NK-92 (cell line): ENCODE results near the gene PCDH9.
"Not testable (repeated sequence)": the region's sequence is repeated elsewhere in the genome, so short reads cannot be mapped to it uniquely, and the experiment has no call there.

Source experiments
- DNase-seq: peaks from one replicate; lab custom pipeline; 2025; ENCODE audit not compliant: unreplicated experiment; lab: John Stamatoyannopoulos, UW

PCDH9 gene

DNA sequence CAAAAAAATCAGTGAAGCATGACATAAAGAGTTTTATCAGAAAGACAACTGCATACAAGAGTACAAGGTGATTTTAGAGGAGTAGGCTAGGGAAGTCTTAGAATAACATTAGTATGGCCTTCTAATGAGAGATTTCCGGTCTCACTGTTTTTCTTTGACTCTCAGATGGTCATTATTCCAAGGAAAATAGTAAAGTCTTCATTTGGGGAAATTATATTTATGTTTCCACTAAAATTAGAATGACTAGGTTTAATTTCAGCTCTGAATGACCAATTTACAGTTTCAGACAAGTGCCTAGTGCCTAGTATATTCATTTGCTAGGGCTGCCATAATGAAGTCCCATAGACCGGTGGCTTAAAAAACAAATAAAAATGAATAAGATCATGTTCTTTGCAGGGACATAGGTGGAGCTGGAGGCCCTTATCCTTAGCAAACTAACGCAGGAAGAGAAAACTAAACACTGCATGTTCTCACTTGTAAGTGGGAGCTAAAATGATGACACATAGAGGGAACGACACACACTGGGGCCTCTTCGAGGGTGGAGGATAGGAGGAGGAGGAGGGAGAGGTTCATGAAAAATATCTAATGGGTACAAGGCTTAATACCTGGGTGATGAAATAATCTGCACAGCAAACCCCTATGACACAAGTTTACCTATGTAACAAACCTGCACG lies 303.1 kb downstream of the PCDH9 start:
- no peak for DNase-seq

DNA sequence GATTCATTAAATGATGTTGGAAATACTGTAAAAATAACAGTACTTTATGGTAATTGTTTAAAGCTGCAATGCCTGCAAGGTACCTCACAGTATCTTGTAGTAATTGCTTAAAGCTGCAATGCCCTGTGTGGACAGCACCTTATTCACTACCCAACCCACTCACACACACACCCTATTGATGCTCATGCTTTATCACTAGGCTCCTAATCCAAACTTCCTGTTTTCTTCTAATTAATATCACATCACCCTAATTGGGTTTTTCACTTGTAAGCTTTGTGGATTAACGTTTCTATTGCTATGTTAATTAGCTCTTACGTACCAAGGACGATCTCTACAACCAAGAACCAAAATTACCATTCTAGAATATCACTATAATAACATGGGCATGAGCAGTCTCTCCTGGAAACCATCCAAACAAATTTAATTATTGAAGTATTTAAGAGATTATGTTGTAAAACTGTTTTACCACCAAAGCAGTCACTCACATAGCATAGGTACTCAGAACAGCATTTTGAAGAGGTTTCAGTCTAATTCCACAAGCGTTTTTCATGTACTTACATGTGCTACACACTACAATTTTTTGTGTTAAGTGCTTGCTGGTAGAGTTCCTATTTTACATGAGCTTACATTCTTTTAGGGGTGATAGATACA lies 303.8 kb downstream of the PCDH9 start:
- no peak for DNase-seq

DNA sequence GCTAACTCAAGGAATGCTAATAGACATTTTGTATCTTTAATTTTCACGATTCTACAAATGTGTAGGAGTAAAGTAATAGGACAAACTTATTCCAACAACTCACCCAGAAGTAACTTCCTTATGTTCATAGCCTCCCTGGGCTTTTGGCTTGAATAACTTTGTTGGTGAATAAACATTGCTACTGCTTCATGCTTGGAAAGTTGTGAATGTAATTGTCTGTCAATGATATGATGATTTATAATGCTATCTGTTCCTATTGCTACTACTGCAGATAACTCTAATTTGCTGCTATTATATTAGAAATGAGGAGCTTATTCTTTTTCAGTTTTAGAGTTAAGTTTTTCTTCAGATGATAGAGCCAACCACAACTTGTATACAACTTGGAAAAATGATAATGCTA lies 307.7 kb downstream of the PCDH9 start:
- no peak for DNase-seq

DNA sequence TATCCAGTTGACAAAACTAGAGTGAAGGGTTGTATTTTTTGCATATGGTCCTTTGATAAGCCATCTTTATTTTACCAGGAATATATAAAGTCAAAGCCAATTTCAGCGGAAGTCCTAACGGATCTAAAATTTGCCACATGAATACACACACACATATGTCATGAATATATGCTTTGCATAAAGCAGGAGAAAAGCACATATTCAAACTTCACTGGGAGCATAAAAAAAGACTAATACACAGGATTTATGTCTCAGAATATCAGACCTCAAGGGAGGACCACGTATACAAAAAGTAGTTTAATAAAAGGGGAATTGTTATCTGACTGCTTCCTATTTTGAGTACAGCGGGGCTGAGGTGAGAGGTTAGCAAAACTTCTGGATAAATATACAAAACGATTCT lies 308.7 kb downstream of the PCDH9 start:
- no peak for DNase-seq

DNA sequence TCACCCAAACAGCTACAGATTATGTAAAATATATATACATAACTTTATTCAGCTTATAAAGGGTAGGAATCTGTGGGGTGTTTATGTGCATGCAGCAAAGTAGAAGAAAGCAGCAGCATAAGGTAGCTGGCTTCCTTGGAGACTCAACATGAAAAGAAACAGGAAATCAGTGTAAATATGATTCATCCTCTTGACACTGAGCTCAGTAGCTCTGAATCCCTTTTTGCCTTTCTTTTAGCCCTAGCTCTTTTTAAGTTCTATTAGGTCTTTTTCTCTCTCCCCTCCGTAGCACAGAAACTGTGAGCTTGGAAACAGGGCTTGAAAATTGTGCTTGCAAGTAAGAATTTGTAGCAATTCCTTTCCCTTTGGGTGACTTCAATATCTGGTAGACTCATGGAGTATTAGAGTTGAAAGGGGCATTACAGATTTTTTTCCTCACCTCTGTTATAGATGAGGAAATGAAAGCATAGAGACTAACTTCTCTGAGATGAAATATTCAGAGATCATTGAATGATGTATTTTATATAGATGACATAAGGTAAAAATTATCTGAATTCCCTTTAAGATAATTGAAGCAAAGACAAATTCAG lies 314.4 kb downstream of the PCDH9 start:
- DNase-seq: no peak

DNA sequence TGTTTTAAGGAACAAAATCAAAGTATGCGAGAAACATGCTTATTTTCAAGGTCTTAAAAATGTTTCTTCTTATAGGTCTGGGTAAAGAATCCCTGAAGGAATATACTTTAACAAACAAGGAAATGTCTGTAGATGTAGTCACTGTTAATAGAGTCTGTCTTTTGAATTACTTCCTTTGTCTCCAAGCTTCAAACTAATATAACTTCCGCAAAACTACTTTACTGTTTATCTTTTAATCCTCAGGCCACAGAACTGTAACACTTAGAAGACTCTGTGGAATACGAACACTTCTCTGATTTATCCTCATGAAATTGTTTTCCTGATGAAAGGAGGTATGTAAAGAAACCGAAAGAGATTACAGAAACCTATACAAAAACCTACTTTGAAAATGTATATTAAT lies 316.0 kb downstream of the PCDH9 start:
- no peak for DNase-seq

DNA sequence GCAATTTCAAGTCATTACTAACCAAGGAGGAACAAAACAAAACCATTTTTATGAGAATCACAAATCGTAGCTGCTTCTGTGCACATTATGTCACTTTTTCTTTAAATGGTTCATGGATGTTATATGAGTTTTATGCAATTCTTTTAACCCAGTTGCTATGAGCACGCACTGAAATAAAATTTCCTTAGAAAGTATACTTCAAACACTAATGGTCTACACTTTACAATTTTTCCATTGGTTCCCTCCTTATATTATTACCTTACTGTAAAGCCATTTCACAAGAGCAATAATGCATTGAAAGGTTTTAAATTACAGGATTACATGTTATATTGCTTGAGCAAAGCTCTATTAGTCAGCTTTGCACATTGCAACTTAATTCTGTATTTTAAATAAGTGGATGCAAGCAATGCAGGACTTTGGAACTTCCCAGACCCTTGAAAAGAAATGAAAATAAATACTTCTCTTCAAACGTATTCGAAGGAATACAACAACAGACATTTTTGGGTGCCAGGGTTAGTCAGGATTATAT lies 318.7 kb downstream of the PCDH9 start:
- DNase-seq: no peak

DNA sequence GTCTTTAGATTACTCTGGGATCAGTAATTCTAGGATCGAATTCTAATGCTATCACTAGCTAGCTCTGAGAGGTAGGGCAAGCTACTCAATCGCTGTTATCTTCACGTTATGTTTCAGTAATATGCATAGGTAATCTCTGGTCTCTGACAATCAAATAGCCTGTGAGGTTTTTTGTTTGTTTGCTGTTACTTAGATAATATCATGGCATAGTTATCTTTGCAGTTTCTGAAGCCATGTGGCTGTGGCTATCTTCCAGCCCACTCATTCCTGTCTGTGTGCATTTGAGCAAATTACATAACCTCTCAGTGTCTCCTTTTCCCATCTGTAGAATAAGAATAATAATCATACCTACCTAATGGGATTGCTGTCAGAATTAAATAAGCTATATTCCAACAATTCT lies 330.2 kb downstream of the PCDH9 start:
- DNase-seq: no peak

DNA sequence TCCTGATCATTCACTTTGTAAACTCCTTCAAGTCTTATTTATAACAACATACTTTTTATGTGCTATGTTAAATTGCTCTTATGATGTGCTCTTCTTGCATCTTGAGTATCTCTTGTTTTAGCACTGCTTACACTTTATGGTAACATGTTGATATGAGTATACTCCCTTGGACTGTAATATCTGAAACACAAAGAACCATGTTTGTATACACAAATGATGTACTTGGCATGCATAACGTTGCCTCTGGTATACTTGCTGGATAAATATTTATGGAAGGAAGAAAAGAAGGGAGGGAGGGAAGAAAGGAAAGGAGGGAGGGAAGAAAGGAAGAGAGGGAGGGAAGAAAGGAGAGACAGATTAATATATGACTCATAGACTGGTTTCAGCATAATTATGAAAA lies 333.2 kb downstream of the PCDH9 start:
- DNase-seq: no peak

DNA sequence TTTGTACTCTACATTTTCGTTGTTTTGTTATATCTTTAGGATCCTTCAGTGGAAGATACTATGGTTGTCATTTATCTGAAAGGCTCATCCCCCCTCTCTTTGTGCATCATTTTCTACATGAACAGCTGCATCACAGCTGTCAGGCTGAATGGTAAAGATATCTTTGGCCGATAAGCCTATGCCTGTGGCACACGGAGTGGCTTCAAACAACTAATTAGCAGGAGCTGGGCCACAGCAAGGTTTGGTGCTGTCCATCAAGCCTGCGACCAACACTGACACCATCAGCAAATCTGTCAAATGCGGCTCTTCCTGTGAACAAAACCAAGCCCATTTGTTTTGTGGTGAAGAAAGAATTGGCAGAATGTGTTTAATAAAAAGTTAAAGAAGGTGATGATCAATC lies 334.4 kb downstream of the PCDH9 start:
- DNase-seq: no peak

DNA sequence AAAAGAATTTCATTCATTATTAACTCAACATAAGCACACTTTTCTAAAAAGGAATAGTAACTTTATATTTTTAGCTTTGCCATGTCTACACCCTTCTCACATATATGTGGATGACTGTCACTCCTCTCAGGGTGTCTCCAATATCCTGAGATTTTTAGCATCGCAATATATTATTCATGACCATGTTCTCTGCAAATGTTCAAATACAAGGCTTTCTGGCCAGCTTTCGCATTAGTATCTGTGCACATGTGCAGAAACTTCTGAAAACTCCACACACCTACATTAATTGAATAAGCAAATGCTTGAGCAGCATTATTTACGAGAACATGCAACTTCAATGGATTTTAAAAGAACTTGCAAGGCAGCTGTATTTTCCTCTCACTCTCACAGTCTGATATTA lies 334.8 kb downstream of the PCDH9 start:
- DNase-seq: no peak

DNA sequence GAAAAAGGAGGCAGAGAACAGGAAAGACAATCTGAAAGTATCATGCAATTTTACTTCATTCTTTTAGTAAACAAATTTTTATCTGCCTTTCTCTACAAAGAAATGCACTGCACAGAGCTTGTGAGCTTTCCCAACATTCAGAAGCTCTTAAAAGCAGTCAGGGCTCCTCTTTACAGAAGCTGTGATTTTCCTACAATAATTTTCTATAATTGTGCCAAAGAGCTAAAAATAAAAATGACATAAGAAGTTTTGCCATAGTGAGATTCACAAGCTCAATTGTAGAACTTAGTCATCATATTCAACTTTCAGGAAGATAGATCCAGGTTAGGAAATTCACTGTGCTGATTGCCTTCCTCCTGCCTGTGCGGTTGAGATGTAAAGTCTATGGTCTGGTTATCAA lies 341.4 kb downstream of the PCDH9 start:
- no peak for DNase-seq

DNA sequence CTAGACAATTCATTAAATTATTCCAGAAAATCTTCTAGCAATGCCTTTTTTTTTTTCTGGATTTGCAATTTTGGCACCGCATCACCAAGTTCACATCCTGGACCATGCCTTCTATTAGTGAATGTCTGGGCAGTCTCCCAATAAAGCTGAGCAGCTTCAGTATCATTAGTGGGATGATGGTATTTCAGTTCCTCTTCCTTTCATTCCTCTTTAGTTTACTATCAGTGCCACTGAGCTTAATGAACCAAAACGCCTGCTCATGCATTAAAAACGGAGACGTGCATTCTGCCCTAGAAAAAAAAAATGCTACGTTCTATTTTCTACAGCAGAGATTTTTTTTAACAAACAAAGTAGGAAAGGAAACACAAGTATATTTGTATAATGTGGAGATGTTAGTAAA lies 343.0 kb downstream of the PCDH9 start:
- DNase-seq: no peak

DNA sequence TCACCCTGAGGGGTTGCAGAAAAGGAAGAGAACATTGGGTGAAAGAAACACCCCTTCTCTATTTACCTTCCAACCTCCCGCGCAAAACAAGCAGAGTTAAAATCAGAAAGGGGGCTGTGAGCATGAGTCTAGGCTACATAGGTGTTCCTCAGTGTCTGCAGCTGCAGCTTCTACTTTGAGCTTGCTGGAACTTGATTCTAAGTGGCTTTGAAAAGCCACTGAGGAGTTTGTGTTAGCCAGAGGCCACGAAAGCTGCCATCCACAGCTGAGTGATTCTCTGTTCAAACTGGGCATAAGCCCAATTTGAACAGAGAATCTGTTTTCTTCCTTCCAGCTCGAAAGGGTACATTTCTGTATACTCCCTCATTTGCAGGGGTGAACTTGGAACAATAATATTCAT lies 343.9 kb downstream of the PCDH9 start:
- DNase-seq: no peak

DNA sequence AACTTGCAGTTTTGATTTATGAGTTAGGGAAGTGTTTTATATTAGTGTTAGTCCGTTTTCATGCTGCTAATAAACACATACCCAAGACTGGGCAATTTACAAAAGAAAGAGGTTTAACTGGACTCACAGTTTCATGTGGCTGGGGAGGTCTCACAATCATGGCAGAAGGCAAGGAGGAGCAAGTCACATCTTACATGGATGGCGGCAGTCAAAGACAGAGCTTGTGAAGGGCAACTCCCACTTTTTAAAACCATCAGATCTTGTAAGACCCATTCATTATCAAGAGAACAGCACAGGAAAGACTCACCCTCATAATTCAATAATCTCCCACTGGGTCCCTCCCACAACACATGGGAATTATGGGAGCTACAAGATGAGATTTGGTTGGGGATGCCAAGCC lies 349.0 kb downstream of the PCDH9 start:
- not testable (repeated sequence) for DNase-seq

DNA sequence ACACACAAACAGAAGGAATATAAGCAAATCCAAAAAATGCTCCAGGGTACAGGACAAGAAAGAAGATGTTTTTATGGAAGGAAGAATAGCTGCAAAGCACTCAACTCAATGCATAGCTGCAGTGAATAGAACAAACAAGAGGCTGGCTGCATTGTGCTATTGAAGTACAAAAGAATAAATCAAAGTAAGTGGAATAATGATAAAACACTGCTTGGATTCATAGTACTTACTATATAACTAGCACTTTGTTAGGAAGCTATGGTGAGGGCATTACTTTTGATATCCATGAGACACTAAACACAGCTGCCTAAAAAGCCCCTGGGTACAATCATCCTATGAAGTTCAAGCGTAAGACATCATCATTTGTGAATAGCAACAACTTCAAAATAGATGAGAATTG lies 350.1 kb downstream of the PCDH9 start:
- no peak for DNase-seq

DNA sequence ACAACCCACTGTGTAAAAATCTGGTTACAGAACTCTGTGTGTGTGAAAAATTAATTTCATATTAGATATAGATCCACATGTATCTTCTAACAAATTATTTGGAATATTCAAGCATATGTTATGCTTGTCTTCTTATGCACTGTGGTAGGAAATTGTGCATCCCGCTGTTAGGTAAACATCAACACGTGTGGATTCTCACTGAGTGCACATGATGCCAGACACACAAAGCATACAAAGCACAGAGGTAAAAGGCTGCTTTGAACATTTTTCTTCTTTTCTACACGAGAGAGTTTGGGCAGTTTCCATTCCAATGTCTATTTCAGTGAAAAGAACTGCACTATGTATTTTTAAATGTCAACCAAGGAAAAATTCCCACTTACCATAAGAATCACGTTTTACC lies 354.9 kb downstream of the PCDH9 start:
- DNase-seq: no peak

DNA sequence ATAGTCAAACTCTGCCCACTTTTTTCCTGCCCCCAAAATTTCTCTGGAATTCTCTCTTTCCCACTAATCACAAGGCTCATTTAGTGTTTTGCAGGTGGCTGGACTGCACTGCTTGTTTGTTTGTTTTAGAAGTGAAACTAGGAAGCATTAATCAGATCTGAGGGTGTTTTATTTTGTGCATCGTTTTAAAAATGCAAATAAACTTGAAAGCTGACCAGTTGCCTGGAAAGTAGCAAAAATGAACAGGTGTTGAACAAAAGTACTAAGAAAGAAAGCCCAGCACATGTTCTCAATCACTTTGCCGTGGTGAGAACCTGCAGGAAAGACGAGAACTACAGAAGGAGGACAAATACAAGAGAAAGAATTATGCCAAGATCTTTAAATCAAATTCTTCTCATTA lies 365.5 kb downstream of the PCDH9 start:
- no peak for DNase-seq

DNA sequence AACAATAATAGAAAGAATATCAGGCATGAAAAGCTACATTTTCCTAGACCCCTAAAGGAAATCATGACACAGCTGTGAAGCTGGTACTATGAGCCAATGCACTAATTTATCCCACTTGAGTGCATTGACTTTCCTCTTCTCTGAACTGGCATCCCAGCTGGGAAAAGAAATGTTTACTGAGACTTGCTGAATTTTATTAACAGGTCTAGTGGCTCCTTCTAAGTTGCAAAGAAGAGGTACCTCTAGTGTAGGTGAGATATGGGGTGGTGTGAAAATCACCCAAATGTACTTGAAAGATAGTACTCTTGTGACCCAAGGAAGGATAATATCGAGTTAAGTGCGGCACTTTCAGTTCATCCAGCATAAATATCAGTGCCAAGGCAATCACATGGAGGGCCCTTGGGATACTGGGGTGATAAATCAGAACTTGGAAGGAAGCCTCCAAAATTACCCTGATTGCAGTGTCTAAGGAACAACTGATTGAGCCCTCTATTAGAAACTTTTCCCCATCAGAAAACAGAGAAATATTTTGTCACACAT lies 369.2 kb downstream of the PCDH9 start:
- DNase-seq: no peak

DNA sequence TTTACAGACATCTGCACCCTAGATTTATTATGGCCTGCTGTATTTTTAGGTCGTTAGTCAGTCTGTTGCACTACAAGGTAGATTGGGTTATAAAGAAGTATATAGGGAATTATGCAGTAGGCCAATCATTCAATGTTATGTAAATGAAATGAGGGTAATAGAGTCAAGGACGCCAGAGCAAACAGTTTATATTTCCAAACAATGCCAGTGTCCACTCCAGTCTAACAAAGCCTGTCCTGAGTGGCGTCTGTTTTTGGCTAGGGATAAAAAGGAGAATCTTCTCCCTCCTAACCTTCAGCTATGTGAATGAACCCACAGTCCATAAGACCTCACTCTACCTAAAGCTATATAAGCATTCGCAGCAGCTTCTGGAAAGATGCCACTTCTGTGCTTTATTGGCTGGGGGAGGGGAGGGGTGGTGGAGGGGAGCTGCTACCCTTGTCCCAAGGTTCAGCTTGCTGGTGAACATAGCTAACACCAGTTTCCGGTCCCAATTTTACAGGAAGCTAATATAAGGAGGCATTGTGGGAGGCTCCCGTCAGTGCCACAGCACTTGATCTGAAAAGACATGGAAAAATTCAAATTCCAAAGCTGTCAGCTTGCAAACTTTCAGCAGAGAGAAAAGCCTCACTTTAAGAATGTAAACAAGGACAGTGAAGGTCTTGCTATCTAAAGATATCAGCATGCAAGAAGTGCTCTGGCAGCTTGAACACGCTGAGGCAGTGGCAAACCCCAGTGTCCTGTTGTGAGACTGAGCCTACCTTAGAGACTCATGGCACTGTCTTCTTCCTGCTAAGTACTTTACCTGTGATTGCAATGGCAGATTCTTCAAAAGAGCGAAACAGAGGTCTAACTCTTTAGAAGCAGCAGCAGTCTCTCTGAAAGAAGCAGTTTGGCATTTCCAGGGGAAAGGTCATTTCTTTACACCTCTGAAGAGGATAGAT lies 369.9 kb downstream of the PCDH9 start:
- no peak for DNase-seq

DNA sequence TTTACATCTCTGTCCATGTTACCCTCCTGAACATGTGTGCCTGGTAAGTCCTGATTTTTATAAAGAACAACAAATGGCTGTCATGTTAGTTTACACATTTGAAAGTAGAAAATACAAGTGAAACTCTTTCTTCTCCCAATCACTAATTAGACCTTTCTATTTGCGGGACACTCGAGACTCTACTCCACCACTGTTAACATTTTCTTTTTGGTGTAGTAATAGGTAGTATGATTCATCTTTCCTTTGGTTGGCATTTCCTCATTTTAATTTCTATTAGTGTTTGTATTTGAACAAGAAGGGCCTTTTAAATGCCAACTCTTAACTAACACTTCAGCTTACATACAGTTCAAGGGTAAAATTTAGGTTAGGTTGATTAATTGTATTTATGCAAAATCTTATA lies 371.1 kb downstream of the PCDH9 start:
- no peak for DNase-seq
